Measurements from ENCODE around the gene POU6F2. TPM values are rescaled to one million over a fixed set of nuclear protein-coding genes. Genes with fewer than 3 reads are reported as not detected.

POU6F2 gene
- total RNA-seq, 2 donors from 2014 or later: 5.2 to 6.3 TPM

GRCh38 chr7:39069031-39069430 is 91.3 kb downstream of the POU6F2 start:
- H3K4me3 ChIP-seq: no peak overlapping the region
- intact Hi-C loops (cut with DNase I): no loop called here
- DNase-seq (no peak), ATAC-seq (no peak)
- no peaks in the 10 kb centered on the region for H3K9me3 ChIP-seq
- H3K27ac ChIP-seq: no peak overlapping the region
- no peaks in the 10 kb centered on the region for H3K4me1 ChIP-seq
- 80 to 86% methylated on average over 5 of the region's 5 CpGs for WGBS, 2 donors
- H3K27me3 ChIP-seq: no peaks in the 10 kb centered on the region
- no peaks in the 10 kb centered on the region for H3K36me3 ChIP-seq (replicated peaks in 1 of 2; ENCODE audit: insufficient read depth in 1 of 2, low read depth in 2 of 2)
- no peak for TF ChIP-seq POLR2A (IDR thresholded peaks at IDR 0.05)
- TF ChIP-seq, protein P1, sequence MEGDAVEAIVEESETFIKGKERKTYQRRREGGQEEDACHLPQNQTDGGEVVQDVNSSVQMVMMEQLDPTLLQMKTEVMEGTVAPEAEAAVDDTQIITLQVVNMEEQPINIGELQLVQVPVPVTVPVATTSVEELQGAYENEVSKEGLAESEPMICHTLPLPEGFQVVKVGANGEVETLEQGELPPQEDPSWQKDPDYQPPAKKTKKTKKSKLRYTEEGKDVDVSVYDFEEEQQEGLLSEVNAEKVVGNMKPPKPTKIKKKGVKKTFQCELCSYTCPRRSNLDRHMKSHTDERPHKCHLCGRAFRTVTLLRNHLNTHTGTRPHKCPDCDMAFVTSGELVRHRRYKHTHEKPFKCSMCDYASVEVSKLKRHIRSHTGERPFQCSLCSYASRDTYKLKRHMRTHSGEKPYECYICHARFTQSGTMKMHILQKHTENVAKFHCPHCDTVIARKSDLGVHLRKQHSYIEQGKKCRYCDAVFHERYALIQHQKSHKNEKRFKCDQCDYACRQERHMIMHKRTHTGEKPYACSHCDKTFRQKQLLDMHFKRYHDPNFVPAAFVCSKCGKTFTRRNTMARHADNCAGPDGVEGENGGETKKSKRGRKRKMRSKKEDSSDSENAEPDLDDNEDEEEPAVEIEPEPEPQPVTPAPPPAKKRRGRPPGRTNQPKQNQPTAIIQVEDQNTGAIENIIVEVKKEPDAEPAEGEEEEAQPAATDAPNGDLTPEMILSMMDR (IDR thresholded peaks at IDR 0.05): no peak

DNA sequence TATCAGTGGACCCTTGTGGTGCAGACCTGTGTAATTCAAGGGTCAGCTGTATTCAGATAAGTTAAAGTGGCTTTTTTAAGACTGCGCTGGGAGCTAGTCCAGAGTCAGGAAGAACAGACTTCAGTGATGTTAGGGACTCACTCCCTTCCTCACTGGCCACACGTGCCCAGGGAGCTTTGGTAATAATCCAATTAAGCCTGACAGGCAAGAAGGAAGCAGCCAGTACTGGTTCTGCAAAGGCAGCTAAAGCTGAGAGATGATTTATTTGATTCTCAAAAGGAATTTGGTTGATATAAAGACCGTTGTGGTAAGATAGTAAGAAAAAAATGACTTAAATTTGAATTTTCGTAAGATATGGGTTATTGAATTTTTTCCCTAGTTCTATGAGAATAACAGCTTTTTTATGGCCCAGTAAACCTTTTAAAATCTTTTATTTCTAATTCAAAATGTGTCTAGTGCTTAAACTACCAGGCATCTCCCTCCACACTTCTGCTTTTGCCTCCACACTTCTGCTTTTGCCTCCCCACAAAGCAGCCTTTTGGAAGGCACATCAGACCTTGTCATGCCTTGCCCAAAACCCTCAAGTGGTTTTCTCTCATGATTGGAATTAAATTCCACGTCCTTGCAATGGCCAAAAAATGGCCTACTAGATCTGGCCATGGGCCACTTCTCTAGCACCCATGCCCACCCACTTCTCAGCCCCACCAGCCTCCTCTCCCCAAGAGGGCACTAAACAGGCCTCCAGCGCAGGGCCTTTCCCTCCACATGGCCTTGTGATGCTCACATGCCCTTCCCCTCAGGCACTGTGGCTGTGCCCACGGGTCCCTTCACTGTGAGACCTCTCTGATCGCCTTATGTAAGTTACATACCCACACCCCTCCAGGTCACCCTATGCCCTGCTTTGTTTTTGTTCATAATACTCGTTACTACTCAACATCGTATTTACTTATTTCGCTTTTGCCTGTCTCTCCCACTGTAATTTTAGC is 92.5 kb downstream of the POU6F2 start:
- DNase-seq (no peak), ATAC-seq (no peak)
- TF ChIP-seq POLR2A (IDR thresholded peaks at IDR 0.05): no peak
- TF ChIP-seq, protein P1 (IDR thresholded peaks at IDR 0.05): no peak
- no peak overlapping the region for H3K27ac ChIP-seq
- H3K27me3 ChIP-seq: no peaks in the 10 kb centered on the region
- 63 to 69% methylated on average over 11 of the region's 11 CpGs for WGBS, 2 donors
- no peaks in the 10 kb centered on the region for H3K36me3 ChIP-seq (replicated peaks in 1 of 2; ENCODE audit: insufficient read depth in 1 of 2, low read depth in 2 of 2)
- intact Hi-C loops (cut with DNase I): no loop called here
- no peaks in the 10 kb centered on the region for H3K9me3 ChIP-seq
- H3K4me3 ChIP-seq: no peak overlapping the region
- H3K4me1 ChIP-seq: no peaks in the 10 kb centered on the region

GRCh38 chr7:39071116-39071515 is 93.4 kb downstream of the POU6F2 start:
- no peaks in the 10 kb centered on the region for H3K36me3 ChIP-seq (replicated peaks in 1 of 2; ENCODE audit: insufficient read depth in 1 of 2, low read depth in 2 of 2)
- WGBS, 2 donors: 79 to 84% methylated on average over 5 of the region's 5 CpGs
- no peak for ATAC-seq
- intact Hi-C loops (cut with DNase I): no loop called here
- no peak for DNase-seq
- TF ChIP-seq, protein P1 (IDR thresholded peaks at IDR 0.05): no peak
- no peak for TF ChIP-seq POLR2A (IDR thresholded peaks at IDR 0.05)
- no peak overlapping the region for H3K27ac ChIP-seq
- H3K9me3 ChIP-seq: no peaks in the 10 kb centered on the region
- no peak overlapping the region for H3K4me3 ChIP-seq
- H3K27me3 ChIP-seq: no peaks in the 10 kb centered on the region
- H3K4me1 ChIP-seq: no peaks in the 10 kb centered on the region

GRCh38 chr7:39073432-39073831 is 95.7 kb downstream of the POU6F2 start:
- Histone ChIP-seq H3K4me1 (no peaks in the 10 kb centered on the region), H3K27me3 (no peaks in the 10 kb centered on the region), H3K4me3 (no peak overlapping the region), H3K9me3 (no peaks in the 10 kb centered on the region), H3K36me3 (replicated peaks in 1 of 2; ENCODE audit: insufficient read depth in 1 of 2, low read depth in 2 of 2) (no peaks in the 10 kb centered on the region), H3K27ac (no peak overlapping the region)
- WGBS, 2 donors: 46 to 47% methylated on average over 8 of the region's 8 CpGs
- intact Hi-C loops (cut with DNase I): no loop called here
- no peak for TF ChIP-seq POLR2A (IDR thresholded peaks at IDR 0.05)
- TF ChIP-seq, protein P1 (IDR thresholded peaks at IDR 0.05): no peak
- no peak for DNase-seq
- no peak for ATAC-seq

Data from body of pancreas (tissue), 4 donors.